HG02798 (cell line): Measurements from ENCODE around the gene CLEC17A.
"Not testable (repeated sequence)": the region's sequence is repeated elsewhere in the genome, so short reads cannot be mapped to it uniquely, and the experiment has no call there.

Experiments used
- ATAC-seq: cut with Tn5 transposase; IDR thresholded peaks from one replicate; pipeline ENCODE4 v1.9.1; 2021; ENCODE audit warnings: mild to moderate bottlenecking; ENCODE audit not compliant: unreplicated experiment, poor library complexity

Gene CLEC17A

DNA sequence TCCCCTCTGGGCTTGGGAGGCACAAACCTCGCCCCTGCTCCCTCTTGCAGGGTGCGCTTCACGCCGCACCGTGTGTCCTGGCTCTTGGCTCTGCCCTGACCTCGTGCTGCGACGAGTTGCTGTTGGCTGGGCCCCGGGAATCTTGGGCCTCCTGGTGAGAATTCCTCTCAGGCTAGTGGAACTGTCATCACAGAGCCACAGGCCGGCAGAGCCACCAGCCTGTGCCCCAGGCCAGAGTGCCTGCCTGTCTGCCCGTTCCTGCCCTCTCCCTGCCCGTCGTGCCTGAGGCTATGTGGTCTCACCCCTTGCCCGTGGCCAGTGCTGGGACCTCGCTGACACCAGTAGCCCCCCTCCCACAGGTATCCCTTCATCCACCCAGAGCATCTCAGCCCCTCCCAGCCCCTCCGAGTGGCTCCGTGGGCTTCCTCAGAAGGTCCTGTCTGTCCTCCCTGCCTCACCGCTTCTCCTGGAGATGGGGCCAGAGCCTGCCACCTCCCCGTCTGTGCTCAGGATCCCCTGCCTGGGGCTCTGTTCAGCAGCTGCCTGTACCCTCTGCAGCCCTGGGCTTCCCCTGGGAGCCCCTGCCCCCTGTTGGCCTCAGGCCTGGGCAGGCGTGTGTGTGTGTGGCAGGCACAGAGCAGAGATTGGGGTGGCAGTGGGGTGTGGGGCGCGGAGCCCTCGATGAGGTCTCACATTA, 24.4 kb upstream of the CLEC17A start:
- no peak for ATAC-seq

DNA sequence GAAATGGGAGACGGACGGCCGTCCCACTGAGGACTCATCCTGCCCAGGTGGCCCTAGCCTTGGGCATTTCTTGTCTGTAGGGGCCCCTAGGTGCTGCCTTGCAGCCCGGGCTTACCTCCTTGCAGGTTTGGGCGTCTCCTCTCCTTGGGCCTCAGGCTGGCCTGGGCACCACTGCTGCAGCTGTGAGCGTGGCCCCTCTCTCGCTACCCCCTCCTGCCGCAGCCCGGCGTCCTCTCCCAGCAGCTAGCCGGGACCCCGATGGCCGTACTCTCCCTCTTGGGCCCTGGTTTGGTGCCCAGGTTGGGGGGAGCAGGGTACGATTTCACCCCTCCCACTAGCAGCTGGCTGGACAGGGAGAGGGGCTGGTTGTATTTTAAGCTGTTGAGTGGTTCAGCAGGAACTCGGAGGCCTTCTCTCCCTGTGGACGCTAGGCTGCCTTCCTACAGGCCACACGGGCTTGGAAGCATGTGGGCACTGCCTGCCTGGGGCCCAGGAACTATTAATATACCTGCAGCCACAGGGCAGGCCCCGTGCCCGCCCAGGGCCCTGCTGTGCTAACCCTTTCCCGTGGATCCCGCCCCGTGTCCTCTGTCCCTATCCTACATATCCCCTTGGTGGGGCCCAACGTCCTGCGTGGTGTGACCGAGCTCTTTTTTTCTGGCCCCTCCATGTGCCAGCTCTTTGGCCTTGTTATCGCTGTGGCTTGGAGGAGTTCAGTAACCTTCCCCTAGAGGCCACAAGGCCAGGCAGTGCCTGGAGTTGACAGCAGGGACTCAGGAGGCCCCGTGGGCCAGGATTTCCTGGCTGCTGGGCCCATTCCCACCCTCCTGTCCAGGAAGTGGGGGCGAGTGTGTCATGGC, 22.7 kb upstream of the CLEC17A start:
- no peak for ATAC-seq

DNA sequence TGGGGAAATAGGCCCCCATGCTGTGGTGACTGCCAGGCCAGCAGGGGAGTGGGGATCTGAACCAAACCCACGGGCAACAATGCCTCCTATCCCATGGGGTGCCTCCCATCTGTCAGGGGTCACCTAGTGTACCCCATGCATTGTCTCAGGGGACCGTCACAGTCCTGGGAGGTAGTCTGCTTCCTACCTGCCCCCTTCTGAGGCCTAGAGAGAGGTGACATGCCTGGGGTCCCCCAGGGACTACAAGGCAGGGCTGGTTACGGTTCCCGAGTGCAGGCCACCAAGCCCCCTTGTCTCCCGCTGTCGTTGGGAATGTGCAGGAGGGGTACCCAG, 22.1 kb upstream of the CLEC17A start:
- ATAC-seq, result no peak

DNA sequence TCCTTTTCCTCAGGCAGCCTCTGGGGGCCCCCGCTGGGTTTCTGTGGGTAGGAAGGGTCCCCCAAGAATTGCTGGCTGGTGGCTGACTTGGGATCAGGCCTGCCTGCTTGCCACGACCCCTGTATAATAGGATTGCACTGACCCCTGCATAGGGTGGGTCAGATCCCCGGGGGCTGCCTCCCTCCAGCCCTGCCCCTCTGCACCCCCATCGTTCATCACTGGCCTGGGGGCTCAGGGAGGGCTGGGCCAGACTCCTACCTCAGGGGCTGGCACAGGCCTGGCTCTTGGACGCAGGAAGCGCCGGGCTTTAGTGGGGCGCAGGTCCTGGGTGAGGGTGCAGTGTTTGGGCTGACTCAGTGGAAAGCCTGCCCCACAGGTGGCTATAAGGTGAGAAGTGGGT, 21.6 kb upstream of the CLEC17A start:
- no peak for ATAC-seq

DNA sequence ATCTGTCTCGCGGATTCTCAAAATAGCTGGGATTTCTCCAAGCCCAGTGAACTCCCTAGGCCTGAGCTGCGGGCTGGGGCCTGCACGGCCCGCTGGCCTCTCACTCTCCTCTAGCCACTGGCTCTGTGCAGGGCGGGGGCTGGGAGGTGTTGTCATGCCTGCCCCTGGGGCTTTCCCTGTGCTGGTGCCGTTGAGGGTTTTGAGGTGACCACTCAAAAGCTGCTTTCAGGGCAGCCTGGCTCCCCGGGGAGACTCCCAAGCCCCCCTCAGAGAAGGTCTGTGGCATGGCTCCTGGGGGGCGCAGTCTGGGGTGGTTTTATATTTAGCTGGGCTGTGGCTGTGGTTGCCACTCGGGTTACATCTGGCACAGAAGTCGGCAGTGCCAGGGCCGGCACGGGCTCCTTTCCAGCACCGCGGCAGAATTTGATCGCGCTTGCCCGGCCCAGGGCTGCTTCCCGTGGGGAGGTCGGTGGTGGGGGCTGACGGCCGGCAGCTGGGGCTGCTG, 21.0 kb upstream of the CLEC17A start:
- ATAC-seq, result no peak

DNA sequence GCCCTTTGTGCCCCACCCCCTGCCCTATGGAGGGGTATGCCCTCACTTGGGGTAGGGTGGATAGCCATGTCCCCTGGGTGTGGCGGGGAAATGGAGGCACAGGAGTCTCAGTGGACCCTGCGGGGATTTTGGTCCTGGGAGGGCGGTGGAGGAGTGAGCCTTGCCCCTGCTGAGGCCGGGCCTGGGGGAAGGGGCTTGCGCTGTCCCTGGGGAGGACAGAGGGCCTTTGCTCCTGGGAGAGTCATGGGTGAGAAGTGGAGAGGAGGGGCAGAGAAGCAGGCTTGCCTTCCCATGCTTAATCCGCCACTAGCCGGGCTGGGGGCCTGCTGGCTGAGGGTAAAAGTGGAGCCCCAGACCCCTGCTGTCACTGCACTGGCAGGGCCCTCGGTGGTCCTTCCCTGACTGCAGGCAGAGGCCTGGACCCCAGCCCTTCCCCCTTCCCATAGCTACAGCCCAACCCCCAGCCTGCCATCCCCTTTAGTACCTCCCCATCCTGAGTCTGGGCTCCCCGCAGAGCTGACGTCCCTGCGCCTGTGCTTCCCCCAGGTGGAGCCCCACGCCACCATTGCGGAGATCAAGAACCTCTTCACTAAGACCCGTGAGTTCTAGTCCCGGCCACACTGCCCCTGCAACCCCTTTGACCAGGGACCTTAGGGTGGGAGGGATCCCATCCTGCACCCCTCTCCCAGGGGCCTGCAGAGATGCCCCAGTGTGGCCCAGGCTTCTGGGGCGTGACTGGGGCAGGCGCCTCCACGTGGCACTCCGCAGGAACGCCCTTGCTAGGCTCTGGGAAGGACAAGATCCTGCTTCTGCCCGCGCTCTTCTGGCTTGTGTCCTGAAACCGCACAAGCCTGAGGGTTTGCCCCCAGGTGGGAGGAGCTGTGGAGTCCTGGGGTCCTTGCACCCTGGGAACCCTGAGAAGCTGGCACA, 20.0 kb upstream of the CLEC17A start:
- ATAC-seq, result no peak

DNA sequence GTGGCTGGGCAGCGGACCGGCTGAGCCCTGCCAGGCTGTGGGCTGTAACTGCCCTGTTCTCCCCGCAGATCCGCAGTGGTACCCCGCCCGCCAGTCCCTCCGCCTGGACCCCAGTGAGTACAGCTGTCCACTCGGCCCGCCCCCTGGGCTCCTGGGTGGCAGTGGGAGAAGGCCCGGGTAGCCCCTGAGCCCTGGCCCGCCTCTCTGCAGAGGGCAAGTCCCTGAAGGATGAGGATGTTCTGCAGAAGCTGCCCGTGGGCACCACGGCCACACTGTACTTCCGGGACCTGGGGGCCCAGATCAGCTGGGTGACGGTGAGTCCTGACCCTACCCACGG, 19.3 kb upstream of the CLEC17A start:
- no peak for ATAC-seq

DNA sequence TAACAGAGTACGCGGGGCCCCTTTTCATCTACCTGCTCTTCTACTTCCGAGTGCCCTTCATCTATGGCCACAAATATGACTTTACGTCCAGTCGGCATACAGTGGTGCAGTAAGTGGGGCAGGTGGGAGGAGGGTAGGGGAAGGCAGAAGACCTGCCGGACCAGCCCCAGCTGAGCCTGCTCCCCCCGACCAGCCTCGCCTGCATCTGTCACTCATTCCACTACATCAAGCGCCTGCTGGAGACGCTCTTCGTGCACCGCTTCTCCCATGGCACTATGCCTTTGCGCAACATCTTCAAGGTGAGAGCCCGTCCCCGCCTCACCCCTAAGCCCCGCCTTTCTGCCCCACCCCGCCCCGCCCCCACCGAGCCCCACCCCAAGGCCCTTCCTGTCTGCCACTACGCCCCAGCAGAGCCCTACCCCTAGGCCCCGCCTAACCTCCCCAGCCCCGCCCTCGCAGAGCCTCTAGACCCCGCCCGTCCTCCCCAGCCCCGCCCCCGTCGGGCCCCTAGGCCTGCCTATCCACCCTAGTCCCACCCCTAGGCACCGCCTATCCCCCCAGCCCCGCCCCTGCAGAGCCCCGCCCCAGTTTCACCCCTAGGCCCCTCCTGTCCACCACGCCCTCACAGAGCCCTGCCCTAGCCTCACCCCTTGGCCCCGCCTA, 18.8 kb upstream of the CLEC17A start:
- ATAC-seq, result no peak

DNA sequence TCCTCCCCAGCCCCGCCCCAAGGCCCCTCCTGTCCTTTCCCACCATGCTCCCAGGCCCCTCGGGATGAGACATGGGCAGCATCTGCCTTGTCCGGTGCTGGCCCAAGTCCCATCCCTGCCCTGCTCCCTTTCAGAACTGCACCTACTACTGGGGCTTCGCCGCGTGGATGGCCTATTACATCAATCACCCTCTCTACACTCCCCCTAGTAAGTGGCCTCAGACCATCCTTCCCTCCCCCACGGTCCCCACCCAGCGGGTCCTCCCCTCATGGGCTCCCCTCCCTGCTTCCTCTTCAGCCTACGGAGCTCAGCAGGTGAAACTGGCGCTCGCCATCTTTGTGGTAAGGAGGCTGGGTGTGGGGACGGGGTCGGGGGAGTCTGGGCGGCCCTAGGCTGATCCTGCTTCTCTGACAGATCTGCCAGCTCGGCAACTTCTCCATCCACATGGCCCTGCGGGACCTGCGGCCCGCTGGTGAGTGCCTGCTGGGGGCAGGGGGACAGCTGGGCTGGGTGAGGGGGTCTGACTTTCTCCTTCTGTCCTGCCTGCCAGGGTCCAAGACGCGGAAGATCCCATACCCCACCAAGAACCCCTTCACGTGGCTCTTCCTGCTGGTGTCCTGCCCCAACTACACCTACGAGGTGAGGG, 18.1 kb upstream of the CLEC17A start:
- ATAC-seq, result not testable (repeated sequence)

DNA sequence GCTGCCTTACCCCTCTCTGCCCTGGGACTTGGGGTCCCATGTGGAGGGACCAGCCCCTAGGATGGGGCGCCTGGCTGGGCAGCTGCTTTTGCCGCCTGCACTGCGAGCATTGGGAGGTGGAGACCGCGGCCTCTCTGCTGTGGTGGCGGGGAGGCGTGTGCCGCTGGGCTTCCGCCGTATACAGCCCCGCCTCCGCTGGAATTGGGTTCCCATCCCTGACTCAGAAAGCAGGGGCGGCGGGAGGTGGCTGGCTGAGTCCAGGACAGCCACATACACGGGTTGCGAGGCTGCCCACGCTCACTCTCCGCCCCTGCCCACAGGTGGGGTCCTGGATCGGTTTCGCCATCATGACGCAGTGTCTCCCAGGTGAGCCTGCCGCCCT, 17.6 kb upstream of the CLEC17A start:
- ATAC-seq, result no peak

DNA sequence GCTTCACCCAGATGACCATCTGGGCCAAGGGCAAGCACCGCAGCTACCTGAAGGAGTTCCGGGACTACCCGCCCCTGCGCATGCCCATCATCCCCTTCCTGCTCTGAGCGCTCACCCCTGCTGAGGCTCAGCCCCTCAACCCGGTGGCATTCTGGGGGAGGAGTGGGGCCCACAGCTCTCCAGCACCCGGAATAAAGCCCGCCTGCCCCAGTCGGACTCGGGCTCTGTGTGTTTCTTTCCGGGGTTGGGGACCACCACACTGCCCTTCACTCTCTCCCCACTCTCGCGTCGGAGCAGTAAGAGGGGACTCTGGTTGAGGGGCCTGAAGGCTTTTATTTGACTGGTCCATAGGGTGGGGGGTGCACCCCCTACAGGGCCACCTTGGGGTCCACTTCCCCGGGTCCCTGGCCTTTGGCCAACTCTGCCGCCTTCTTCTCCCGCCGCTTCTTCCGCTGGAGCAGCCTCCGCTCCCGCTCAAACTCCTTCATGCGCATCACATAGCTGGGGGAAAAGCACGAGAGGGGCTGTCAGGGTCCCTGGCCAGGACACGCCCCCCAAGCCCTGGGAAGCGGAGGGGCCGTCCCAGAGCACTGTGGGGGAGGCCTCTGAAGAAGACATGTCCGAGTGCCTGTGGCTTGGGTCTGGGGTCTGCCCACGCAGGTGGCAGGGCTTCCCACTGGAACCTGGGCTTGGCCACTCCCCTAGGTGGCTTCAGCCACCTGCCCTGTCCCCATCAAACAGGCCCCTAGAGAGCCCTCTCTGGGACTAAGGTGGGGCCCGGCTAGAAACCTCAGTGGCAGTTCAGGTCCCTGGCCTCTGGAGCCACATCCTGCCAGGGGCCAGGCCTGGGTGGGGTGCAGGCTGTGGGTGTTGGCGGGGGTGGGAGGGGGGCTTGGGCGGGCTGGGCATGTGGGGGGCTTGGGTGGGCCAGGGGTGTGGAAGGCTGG, 16.8 kb upstream of the CLEC17A start:
- no peak for ATAC-seq

DNA sequence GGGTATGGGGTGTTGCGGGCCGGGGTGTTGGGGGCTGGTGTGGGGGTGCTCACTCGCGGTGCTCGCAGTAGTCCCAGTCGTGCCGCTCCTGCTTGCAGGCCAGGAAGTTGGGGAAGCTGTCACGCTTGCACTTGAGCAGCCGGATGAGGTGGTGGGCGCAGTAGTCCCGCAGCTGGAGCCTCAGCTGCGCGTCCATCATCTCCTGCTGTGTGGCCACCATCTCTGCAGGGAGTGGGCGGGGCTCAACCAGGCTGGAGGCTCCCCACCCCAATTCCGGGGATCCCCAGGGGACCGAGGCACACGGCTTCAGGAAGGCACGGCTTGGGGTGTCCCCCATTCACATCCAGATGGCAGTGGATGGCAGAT, 16.2 kb upstream of the CLEC17A start:
- ATAC-seq, result no peak

DNA sequence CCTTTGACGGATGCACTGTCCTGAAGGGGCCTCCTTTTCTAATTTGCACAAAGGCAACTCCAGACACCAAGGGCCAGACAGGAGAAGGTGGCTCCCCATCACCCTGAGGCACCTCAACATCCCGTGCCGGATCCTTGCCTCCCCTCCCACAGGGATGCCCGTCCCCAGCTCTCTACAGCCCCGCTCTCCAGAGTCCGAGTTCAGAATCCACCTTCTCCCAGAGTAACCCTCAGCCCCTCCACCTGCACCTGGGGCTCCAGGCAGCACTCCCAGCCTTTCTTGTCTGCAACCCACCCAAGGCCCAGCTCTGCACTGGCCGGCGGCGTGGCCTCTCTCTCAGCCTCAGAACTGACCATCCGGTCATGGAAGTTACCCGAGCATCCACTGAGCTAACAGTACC, 15.8 kb upstream of the CLEC17A start:
- ATAC-seq, result no peak

DNA sequence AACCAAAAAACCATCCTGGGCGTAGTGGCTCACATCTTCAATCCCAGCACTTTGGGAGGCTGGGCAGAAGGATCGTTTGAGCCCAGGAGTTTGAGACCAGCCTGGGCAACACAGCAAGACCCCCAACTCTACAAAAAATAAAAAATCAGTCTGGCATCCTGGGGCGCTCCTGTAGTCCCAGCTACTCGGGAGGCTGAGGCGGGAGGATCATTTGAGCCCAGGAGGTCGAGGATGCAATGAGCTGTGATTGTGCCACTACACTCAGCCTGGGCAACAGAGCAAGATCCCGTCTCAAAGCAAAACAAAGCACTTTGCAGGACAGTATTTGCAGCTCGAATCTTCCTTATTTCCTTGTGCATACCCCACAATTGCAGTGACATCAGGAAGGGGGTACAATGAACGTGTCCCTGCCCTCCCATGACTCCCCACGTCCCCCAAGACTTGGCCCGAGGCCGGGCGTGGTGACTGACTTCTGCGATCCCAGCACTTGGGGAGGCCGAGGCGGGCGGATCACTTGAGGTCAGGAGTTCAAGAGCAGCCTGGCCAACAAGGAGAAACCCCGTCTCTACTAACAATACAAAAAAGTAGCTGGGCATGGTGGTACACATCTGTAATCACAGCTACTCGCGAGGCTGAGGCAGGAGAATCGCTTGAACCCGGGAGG, 11.9 kb upstream of the CLEC17A start:
- ATAC-seq, result no peak

DNA sequence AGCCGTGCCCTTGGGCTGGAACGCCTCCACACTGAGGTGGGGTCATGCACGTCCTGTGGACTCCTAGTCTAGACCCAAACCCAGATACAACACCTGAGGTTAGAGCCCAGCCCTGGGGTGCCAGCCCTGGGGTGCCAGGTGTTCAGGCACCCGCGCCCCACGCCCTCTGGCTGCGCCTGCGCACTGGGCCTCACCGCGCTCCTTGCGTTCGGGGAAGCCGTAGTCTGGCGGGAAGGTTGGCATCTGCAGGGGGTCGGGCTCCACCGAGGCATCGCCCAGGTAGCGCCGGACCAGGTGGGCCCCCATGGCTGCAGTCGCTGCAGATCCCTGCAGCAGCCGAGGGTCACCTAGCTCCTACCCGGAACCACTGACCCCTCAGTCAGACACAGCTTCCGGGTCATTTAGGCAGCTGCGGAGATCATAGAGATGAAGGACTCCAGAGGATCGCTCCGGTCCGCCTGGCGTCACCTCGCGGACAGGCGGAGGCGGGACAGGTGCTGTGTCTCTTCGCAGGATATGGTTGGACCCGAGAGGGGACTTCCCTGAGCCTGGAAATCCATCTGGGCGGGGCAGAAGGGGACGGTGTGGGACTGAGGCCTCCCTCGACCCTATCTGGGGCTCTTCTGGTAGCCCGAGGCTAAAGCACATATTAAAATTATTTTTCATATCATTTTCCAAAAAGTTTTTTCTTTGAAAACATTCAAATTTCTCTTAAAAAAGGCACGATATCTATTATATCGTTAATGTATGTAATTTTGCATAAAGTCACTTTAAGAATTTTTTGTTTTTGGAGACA, 11.0 kb upstream of the CLEC17A start, which contains the start of gene NDUFB7:
TSS of gene NDUFB7 (minus strand) at position 372 of the 796 bp plus-strand sequence. CDS start at position 306, 66 bp downstream.
- peak; percentile 92 for ATAC-seq

DNA sequence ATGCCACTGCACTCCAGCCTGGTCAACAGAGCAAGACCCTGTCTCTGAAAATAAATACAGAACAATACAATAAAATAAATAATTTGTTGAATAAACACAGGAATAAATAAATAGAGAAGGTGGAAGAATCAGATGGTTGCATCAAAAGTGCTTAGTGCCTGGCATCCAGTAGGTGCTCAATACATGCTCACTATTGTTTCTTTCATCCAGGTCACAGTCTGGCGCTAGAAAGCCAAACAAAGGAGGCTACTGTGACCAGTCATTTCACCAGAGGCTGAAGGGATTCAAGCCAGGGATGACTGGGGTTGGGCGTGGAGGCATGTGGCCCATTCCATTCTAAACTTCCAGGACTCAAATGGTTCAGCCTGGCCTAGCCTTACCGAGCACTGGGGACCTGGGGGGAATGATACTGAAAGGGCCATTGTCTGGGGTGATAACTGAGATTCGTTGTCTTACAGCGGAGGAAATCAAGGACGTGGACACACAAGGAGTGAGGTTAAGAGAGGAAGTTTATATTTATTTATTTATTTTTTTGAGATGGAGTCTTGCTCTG, 7.4 kb upstream of the CLEC17A start:
- ATAC-seq, result no peak

DNA sequence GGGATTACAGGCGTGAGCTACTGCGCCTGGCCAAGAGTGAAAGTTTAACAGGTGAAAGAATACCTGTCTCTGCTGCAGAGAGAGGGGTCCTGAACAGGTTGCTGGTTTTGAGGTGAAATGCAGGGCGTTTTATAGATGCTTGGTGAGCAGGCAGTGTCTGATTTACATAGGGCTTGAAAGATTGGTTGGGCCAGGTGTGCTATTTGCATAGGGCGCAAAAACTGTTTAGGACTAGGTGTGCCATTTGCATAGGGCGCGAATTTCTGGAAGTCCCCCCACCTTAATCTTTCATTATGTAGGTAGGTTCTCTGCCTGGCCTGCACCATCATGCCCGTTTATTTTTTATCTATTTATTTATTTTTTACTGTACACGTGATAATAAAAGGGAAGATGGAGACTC, 6.5 kb upstream of the CLEC17A start:
- ATAC-seq, result no peak
